ENCODE measurements around the gene RASGRF2.

The RASGRF2 gene

GRCh38 chr5:81225463-81225862 is 265.3 kb downstream of the RASGRF2 start:
- TF ChIP-seq CTCF (IDR thresholded peaks at IDR 0.05; ENCODE audit: low read depth, low read length, missing control alignments) = no peak
- H3K4me3 ChIP-seq (replicated peaks; ENCODE audit: low read depth, low read length) = no peak overlapping the region
- DNase-seq (ENCODE audit: extremely low read depth, low read depth) = no peak

GRCh38 chr5:81226286-81226685 is 266.1 kb downstream of the RASGRF2 start:
- no peak for TF ChIP-seq CTCF (IDR thresholded peaks at IDR 0.05; ENCODE audit: low read depth, low read length, missing control alignments)
- H3K4me3 ChIP-seq (replicated peaks; ENCODE audit: low read depth, low read length) = no peak overlapping the region
- no peak for DNase-seq (ENCODE audit: extremely low read depth, low read depth)

GRCh38 chr5:81226949-81227348 is 266.8 kb downstream of the RASGRF2 start:
- TF ChIP-seq CTCF (IDR thresholded peaks at IDR 0.05; ENCODE audit: low read depth, low read length, missing control alignments) = no peak
- H3K4me3 ChIP-seq (replicated peaks; ENCODE audit: low read depth, low read length) = no peak overlapping the region
- no peak for DNase-seq (ENCODE audit: extremely low read depth, low read depth)

- no peak for DNase-seq (ENCODE audit: extremely low read depth, low read depth)
- no peak for TF ChIP-seq CTCF (IDR thresholded peaks at IDR 0.05; ENCODE audit: low read depth, low read length, missing control alignments)
- H3K4me3 ChIP-seq (replicated peaks; ENCODE audit: low read depth, low read length) = no peak overlapping the region
Measured at GRCh38 chr5:81228084-81228483, 267.9 kb downstream of the RASGRF2 start.

GRCh38 chr5:81230416-81230815 is 270.3 kb downstream of the RASGRF2 start:
- no peak for TF ChIP-seq CTCF (IDR thresholded peaks at IDR 0.05; ENCODE audit: low read depth, low read length, missing control alignments)
- no peak overlapping the region for H3K4me3 ChIP-seq (replicated peaks; ENCODE audit: low read depth, low read length)
- DNase-seq (ENCODE audit: extremely low read depth, low read depth) = no peak

GRCh38 chr5:81232464-81233079 is 272.4 kb downstream of the RASGRF2 start:
- H3K4me3 ChIP-seq (replicated peaks; ENCODE audit: low read depth, low read length) = no peak overlapping the region
- TF ChIP-seq CTCF (IDR thresholded peaks at IDR 0.05; ENCODE audit: low read depth, low read length, missing control alignments) = no peak
- DNase-seq (ENCODE audit: extremely low read depth, low read depth) = peak; percentile 10

- no peak for TF ChIP-seq CTCF (IDR thresholded peaks at IDR 0.05; ENCODE audit: low read depth, low read length, missing control alignments)
- DNase-seq (ENCODE audit: extremely low read depth, low read depth) = no peak
- H3K4me3 ChIP-seq (replicated peaks; ENCODE audit: low read depth, low read length) = no peak within 1 kb of the TSS
Measured at GRCh38 chr5:81233080-81233634, 273.0 kb downstream of the RASGRF2 start, which contains the start of gene CKMT2. CKMT2 (plus strand) TSS chr5:81233322; CDS start chr5:81251133, 17,811 bp downstream.

Measured in HFF-Myc (cell line).